ENCODE measurements around the gene THSD4.

Gene THSD4

GRCh38 chr15:71323584-71323983 is 208.3 kb downstream of the THSD4 start:
- no peak for TF ChIP-seq CTCF (IDR thresholded peaks at IDR 0.05; ENCODE audit: control extremely low read depth, extremely low read depth, low read depth, missing control alignments)
- DNase-seq (ENCODE audit: extremely low spot score) = no peak
- ChIA-PET CTCF (interaction anchor here (1.0 kb wide), 1 partner anchor 24 kb away, joined by 3 read pairs; no protein-coding TSS in a partner anchor), POLR2A (no interaction called here)

- no peak for DNase-seq (ENCODE audit: extremely low spot score)
- no peak for TF ChIP-seq CTCF (IDR thresholded peaks at IDR 0.05; ENCODE audit: control extremely low read depth, extremely low read depth, low read depth, missing control alignments)
- ChIA-PET CTCF (no interaction called here), POLR2A (no interaction called here)
These were observed 210.2 kb downstream of the THSD4 start for GRCh38 chr15:71325481-71325880.

GRCh38 chr15:71328453-71328852 is 213.2 kb downstream of the THSD4 start:
- POLR2A ChIA-PET = no interaction called here
- DNase-seq (ENCODE audit: extremely low spot score) = no peak
- CTCF ChIA-PET = no interaction called here

GRCh38 chr15:71329041-71329440 is 213.8 kb downstream of the THSD4 start:
- TF ChIP-seq CTCF (IDR thresholded peaks at IDR 0.05; ENCODE audit: control extremely low read depth, extremely low read depth, low read depth, missing control alignments) = no peak
- no peak for DNase-seq (ENCODE audit: extremely low spot score)
- ChIA-PET POLR2A (no interaction called here), CTCF (no interaction called here)

More at GRCh38 chr15:71328453-71328852, 213.2 kb downstream of the THSD4 start:
- no peak for TF ChIP-seq CTCF (IDR thresholded peaks at IDR 0.05; ENCODE audit: control extremely low read depth, extremely low read depth, low read depth, missing control alignments)

GRCh38 chr15:71329497-71330260 is 214.4 kb downstream of the THSD4 start:
- CTCF ChIA-PET = no interaction called here
- no peak for TF ChIP-seq CTCF (IDR thresholded peaks at IDR 0.05; ENCODE audit: control extremely low read depth, extremely low read depth, low read depth, missing control alignments)
- POLR2A ChIA-PET = no interaction called here
- DNase-seq (ENCODE audit: extremely low spot score) = no peak

- TF ChIP-seq CTCF (IDR thresholded peaks at IDR 0.05; ENCODE audit: control extremely low read depth, extremely low read depth, low read depth, missing control alignments) = no peak
- no peak for DNase-seq (ENCODE audit: extremely low spot score)
- ChIA-PET CTCF (interaction anchor here (1.9 kb wide), 1 partner anchor 10 kb away, joined by 5 read pairs; no protein-coding TSS in a partner anchor), POLR2A (no interaction called here)
These were observed 215.4 kb downstream of the THSD4 start for GRCh38 chr15:71330638-71331162.

Measured in GM10248 (cell line).